ENCODE measurements around the gene C2CD3.
A peak's percentile ranks its signal among the peaks of the same experiment; 100 is the strongest.

Gene C2CD3

GRCh38 chr11:74014880-74015279 is 155.9 kb downstream of the C2CD3 start:
- peak; percentile 38 for DNase-seq

DNA sequence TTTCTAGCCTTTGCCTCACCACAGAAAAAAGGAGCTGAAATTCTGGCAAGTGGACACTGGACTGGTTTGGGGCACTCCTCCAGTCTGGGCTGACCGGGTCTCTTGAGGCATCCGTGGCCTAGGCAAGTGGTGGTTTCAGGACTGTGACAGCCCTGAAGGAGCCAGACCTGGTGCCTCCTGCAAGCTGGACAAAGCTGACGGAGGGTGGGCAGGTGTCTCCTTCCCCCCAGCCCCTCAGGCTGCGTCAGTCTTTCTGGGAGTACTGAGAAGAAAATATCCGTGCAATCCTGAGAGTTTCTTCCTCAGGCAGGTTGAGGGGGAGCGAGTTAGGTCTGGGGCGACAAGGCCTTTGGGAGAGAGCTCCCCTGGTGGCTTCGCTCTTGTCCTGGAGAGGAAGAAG is 157.7 kb downstream of the C2CD3 start:
- DNase-seq: no peak

- no peak for DNase-seq
Measured at GRCh38 chr11:74012074-74012809, 158.6 kb downstream of the C2CD3 start.

- no peak for DNase-seq
Measured at GRCh38 chr11:74011360-74012073, 159.3 kb downstream of the C2CD3 start.

DNA sequence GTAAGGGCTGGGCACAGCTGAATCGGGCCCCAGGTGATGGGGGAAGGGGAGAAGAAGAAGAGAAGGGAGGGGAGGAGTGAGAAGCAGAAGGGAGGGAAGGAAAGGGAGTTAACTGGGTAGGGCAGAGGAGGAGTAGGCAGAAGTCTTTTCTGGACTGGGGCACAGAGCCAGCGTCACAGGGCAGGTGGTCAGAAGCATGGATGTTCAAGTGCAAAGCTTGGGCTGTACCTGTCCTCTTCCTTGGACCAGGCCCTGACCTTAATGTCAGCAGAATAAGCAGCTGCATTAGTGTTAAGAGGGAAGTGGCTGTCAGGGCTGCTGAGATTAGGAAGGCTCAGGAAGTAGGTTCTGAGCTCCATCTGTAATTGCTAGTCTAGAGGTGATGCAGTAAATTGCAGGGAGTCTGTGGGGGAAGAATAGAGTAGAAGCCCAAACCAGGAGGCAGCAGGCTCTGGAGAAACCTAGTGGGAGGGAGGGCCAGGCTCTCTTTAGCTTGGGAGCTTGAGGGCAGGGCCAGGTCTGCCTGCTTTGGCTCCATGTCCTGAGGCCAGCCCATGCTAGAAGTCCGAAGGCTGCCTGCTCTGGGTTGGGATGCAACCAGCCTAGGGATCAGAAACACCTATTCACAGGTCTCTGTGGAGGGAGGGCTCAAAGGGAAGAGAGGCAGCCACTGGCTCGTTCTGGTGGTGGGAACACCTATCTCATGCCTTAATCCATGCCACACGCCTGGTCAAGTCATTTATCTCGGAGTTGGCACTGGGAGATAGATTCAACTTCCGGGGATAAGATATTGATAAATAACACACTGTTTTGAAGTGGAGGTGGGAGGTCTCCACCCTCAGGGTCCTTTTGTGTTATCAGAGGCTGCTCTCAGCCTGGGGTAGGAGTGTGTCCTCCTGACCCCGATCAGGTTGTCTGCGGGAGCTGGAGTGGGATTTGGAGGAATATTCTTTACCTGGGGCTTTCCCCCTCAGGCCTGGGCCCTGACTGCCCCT is 160.2 kb downstream of the C2CD3 start:
- no peak for DNase-seq

DNA sequence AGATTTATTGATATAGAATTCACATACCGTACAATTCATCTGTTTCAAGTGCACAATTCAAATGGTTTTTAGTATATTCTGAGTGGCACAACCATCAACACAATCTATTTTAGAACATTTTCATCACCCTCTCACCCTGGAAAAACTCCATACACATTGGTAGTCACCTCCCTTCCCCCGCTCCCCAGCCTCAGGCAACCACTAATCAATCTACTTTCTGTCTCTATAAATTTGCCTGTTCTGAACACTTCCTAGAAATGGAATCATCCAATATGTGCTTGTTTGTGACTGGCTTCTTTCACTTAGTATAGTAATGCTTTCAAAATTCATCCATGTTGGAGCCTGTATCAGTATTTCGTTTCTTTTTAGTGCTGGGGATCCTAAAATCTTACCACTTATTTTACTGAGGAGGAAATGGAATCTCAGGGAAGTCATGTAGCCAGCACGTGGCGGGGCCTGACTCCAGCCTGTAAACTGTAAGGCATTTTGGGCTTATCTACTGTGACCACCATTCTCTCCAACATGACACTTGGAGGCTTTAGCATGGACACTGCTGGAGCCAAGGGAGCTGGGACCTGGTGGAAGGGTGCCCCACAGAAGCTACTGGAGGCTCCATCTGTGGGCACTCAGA is 161.0 kb downstream of the C2CD3 start:
- no peak for DNase-seq

DNA sequence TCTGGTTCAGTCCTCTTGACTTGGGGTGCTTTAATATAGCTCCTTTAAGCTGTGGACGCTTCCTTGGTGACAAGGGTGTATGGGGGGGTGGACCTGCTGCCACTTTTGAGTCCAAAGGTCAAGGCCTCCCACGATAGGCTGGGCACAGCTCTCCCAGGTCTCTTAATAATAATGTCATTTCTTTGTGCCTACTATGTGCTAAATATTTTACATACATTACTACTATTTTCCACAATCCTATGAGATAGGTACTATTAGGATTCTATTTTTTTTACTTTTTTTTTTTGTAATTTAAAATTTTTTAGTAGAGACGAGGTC is 161.6 kb downstream of the C2CD3 start:
- no peak for DNase-seq

DNA sequence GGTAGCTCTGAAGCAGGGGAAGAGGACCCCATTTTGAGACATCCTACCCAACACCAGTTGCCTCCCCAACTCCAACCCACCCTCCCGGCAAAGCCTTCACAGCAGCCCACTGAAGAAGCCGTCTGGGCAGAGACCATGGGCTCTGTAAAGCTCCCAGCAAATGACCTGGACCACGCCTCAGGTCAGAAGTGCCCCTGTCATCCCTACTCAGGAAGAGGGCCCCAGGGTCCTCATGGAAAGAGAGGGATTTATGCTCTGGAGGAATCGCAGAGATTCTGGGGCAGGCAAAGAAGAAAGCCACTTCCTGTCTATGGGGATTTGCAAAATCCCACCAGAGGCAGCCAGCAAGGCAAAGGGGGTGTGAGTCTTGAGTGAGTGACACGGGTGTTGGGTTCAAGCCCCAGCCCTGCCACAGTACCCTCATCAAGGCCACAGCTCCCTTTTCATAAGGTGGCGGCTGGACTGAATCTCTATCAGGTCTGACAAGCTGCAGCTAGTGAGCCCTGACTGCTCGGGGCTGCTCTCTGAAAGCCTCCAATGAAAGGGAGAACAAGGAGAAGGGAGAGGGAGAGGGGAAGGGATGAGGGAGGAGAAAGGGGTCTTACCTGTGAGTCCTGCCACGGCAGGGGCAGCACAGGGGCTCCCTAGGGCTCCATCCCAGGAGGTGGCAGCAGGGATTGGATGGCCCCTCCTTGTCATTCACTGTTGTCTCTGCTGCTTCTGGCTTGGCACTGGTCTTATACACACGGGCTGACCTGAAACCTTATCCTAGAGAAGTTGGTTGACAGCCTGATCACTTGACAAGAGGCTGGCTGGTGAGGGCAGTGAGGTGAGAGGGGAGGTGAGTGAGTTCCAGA is 162.2 kb downstream of the C2CD3 start, which contains the start of gene UCP3:
Gene UCP3, minus strand, starts transcription at position 713 of the 857 bp plus-strand sequence. CDS start 2,043 bp downstream, outside the sequence.
- DNase-seq: no peak

- no peak for DNase-seq
Measured at GRCh38 chr11:74007691-74008372, 163.0 kb downstream of the C2CD3 start.

DNA sequence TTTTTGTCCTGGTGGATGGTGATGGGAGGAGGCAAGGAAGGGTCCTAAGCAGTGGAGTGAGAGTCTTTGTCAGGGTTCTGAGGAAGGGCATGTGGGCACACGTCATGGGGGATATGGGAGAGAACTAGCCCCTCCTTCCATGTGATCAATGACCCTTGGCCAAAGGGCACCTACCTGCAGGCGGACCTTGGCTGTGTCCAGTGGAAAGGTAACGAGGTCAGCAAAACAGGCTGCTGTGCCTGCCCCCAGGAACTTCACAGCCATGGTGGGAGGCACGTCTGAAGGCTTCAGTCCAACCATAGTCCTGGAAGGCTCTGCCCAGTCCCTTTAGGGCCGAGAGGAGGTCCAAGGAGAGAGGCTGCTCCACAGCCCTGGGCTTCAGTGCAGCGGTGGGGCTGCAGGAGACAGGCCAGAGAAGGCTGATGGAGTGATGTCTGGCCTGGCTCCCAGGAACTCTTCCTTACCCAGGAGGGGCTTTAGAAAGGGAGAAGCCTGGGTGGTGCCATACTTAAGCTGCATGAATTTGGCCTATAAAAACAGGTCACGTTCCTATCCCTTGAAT is 164.0 kb downstream of the C2CD3 start:
- no peak for DNase-seq

- no peak for DNase-seq
Measured at GRCh38 chr11:74005721-74006517, 164.9 kb downstream of the C2CD3 start.

DNA sequence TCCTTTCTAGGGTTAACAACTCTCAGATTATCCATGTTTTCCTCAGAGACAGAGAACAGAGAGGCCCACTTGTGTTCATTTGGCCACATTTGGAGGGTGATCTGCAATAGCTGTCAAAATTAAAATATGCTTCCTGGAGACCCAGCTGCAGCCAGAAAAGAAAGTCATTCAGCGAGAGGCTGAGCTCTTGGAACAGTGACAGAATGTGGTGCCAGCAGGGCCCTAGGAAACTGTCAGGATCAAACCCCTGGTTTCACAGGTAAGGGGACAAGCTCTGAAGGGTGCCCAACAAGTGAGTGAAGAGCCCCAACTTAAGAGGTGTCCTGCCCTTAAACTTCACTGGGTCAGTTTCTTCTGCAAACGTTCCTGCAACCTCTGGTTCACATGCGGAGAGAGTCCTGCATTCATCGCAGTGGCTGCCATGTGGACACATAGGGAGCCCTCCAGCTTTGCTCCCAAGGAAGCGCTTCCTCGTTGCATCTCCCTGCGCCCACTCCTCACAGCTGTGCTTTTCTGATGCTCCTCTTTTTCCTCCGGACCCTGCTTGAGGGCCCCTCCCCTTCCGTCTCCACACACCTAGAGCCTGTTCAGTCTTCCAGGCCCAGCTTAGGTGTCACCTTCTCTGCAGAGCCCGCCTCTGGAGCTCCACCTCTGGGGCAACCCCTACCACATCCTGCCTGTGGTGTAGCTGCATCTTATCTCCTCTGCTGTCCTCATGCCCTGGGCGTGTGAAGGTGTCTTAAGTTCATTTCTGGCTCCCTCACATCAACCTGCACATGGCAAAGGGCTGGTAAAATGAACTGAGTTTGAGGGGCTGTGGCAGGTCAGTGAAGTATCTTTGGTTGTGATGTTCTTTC is 165.8 kb downstream of the C2CD3 start:
- no peak for DNase-seq

GRCh38 chr11:74004046-74004695 is 166.6 kb downstream of the C2CD3 start:
- DNase-seq: no peak

DNA sequence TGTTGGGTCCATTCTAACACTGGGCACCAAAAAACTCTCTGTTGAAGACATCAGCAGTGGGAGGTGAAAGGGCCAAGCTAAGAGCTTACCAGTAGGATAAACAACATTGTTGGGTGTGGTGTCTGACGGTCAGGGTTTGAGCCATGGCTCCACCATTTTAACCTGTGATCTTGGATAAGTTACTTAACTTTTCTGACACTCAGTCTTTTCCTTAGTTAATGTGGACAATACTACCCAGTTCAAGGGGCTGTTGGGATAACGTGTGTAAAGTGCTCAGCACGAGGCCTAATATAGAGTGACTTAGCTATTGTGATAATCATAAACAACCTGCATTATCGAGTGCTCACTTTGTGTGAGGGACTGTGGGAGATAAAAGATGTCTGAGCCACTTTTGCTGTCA is 168.0 kb downstream of the C2CD3 start:
- DNase-seq: no peak

DNA sequence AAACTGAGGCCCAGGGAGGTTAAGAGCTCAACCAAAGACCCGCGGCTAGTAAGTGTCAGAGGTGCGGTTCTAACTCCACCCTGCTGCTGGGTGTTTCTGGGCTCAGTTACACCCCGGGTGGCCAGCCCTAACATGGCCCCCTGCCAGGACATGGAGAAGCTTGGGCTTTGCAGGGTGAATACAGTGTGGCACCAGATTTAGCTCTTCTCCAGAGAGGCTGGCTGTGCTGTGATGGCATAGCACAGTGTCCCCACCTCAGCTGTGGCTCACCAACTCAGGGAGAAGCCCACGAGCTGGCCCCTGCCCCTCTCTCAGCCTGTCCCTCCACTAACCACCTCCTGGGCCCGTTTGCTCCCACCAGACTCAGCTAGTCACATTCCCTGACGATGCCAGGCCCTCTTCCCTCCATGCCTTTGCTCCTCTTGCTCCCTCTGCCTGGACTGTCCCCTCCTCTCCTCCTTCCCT is 168.9 kb downstream of the C2CD3 start:
- no peak for DNase-seq

DNA sequence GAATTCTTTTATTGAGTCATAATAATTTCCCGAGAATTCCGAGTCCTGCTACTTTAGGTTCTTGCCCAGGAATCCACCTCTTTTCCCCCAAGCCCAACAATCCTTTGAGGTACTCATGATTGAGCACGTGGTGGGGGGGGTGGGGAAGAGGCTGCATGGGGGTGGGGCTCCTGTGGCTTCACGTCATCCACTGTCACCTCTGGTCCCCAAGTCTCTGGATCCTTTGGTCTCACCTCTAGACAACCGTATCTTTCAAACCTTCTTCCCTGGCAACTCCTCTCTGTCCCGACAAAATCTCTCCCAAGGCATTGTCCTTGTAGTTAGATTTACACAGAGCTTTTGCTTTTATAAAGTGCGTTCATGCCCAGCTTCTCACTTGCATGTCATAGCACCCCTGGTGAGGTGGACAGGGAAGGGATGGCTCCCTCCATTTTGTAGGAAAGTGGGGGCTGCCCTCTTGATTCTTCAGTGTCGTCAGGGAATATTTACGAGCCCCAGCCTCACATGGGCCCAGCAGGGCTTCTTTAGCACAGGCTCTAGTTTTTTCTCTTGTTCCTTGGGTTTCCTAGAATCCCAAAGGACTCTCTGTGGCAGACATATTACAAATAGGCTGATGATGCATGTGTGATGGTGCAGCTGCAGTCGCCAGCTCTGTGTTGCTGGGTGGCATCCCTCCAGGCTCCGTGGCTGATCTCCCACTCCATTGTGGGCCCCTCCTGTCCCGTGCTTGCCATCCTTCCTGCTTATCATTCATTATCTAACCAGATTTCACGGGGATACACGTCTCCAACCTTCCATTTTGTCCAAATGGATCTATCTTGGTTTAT is 170.3 kb downstream of the C2CD3 start:
- no peak for DNase-seq

DNA sequence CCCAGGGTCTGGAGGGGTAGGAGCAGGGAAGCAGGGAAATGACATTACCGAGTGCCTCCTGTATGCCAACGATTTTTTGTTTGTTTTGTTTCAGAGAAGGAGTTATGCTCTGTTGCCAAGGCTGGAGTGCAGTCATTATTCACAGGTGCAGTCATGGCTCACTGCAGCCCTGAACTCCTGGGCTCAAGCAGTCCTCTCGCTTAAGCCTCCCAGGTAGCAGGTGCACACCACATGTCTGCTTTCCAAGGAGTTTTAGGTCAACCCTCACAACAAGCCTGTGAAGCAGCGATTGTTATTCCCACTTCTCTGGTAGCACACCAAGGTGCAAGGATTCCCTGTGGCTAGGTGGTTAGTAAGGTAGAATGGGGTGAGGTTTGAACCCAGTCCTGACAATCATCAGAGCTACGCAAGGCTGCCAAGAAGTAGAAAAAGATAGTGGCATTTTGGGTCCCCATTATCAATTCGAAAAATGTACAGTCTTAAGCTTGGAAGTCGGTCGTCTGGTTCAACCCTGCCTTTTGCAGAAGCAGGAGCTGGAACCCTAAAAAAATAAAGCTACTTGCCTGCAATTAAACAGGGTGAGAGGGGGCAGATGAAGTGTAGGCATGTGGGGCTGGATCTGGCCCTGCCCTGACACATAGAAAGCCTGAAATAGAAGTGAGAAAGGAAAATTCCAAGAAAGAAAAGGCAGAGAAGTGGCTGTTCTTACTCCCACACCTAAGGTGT is 171.1 kb downstream of the C2CD3 start:
- no peak for DNase-seq
